Fibroblast of villous mesenchyme (primary cell): Measurements from ENCODE around the gene CNKSR2. TPM values are rescaled to one million over a fixed set of nuclear protein-coding genes. Genes with fewer than 3 reads are reported as not detected.
A peak's percentile ranks its signal among the peaks of the same experiment; 100 is the strongest.

Experiments used
- DNase-seq: peaks from one replicate; pipeline ENCODE4 v3.0.0-alpha.2; 2010; ENCODE audit warnings: low read depth
- H3K4me3 ChIP-seq: 2 replicates; pipeline ENCODE4 v1.5.1; 2011; ENCODE audit warnings: low read depth, mild to moderate bottlenecking, low read length
- CTCF ChIP-seq: IDR thresholded peaks from 2 replicates; pipeline ENCODE4 v1.5.1; 2012; ENCODE audit warnings: low read depth, mild to moderate bottlenecking, low read length; ENCODE audit not compliant: insufficient read depth
- total RNA-seq: library from RNA; depleted of rRNA; stranded (reverse); fragments of >200 nt; gene quantifications from 2 replicates; pipeline ENCODE4 v1.2.3, GENCODE V29; 2012

CNKSR2 gene
- total RNA-seq: 1.9 and 4.7 TPM in 2 replicates

- no peak for TF ChIP-seq CTCF
- peak; percentile 3 for DNase-seq
- H3K4me3 ChIP-seq: peak within 1 kb of the TSS; percentile 47
Observed at GRCh38 chrX:21374163-21374993, at the start of gene CNKSR2. CNKSR2 (plus strand) TSS chrX:21374418; CDS start chrX:21374898, 480 bp downstream.

GRCh38 chrX:21354725-21355124, 19.5 kb upstream of the CNKSR2 start:
- no peak overlapping the region for H3K4me3 ChIP-seq
- DNase-seq: no peak
- peak; percentile 2 for TF ChIP-seq CTCF

DNA sequence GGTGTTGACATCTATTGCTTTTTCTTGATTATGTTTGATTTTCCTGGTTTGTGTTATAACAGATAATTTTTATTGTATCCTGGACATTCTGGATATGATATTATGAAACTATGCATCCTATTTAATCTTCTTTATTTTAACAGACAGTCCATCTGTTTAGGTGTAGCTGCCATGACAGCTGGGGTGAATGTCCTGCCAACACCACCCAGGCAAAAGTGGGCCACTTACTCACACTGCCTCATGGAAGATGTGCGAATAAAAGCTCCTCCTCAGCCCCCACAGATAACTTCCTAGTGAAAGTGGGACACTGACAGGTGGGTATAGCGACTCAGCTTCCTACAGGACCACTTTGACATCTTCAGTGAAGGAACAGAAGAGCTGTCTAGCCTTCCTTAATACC, 18.4 kb upstream of the CNKSR2 start:
- DNase-seq: no peak
- TF ChIP-seq CTCF: no peak

DNA sequence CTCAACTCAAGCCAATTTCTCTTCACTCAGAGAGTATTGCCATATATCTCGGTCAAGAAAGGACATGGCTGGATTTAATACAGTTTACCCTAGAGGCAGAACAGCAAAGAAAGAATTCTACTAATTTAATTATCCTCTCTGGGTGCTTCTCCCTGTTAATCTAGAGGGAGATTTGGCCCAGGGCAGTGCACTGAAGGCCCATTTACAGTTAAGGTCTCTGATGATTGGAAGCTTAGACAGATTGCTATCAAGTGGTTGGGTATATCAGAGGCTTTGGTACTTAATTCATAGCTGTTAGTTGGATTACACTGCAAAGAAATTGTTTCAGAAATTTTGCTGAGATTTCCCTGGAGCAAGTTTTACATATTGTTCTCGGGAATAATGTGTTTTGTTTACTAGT, 4.6 kb upstream of the CNKSR2 start:
- no peak for DNase-seq

More for the DNA sequence above, 18.4 kb upstream of the CNKSR2 start:
- H3K4me3 ChIP-seq: no peak overlapping the region

GRCh38 chrX:21373001-21373400, 1.2 kb upstream of the CNKSR2 start:
- H3K4me3 ChIP-seq: no peak overlapping the region
- no peak for TF ChIP-seq CTCF
- DNase-seq: no peak

More for the DNA sequence above, 4.6 kb upstream of the CNKSR2 start:
- H3K4me3 ChIP-seq: no peak overlapping the region
- no peak for TF ChIP-seq CTCF

- no peak for TF ChIP-seq CTCF
- H3K4me3 ChIP-seq: peak overlapping the region; percentile 47
- no peak for DNase-seq
Observed at GRCh38 chrX:21373637-21374162, 518 bp upstream of the CNKSR2 start.
